HG02884 (cell line): ENCODE data around the gene TMEM204.

Experiments
- ATAC-seq: cut with Tn5 transposase; IDR thresholded peaks from one replicate; pipeline ENCODE4 v1.9.1; 2021; ENCODE audit warnings: mild to moderate bottlenecking, moderate library complexity; ENCODE audit not compliant: unreplicated experiment

Gene TMEM204

DNA sequence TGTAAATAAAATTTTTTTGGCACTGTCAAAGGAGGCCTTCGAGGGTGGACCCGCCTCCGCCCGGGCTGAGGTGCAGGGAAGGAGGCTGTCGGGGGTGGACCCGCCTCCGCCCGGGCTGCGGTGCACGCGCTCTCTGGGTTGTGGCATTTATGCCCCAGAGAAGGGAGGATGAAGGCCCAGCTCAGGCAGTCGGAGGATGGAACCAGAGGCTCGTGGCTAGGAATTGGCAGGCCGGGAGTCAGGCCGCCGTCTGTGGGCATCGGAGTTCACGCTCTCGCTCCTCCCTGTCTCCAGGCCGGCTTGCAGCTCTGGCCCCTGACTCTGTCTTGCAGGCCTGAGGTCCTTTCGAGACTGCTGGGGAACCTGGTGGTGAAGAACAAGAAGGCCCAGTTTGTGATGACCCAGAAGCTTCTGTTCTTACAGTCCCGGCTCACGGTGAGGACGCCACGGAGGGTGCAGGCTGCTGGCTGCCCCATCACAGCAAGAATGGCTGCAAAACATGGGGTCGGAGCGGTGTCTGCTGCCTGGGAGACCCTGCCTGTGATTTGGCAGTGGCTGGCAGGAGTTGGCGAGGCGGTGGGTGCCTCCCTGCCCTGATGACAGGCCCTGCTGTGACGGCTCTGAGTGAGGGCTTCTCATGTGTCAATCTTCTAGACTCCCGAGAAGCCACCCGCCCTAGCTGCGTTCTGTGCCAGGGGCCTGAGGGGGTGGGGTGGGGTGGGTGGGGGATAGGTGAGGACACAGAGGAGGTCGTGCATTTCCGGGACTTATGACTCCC, 34.4 kb upstream of the TMEM204 start:
- ATAC-seq, result no peak

DNA sequence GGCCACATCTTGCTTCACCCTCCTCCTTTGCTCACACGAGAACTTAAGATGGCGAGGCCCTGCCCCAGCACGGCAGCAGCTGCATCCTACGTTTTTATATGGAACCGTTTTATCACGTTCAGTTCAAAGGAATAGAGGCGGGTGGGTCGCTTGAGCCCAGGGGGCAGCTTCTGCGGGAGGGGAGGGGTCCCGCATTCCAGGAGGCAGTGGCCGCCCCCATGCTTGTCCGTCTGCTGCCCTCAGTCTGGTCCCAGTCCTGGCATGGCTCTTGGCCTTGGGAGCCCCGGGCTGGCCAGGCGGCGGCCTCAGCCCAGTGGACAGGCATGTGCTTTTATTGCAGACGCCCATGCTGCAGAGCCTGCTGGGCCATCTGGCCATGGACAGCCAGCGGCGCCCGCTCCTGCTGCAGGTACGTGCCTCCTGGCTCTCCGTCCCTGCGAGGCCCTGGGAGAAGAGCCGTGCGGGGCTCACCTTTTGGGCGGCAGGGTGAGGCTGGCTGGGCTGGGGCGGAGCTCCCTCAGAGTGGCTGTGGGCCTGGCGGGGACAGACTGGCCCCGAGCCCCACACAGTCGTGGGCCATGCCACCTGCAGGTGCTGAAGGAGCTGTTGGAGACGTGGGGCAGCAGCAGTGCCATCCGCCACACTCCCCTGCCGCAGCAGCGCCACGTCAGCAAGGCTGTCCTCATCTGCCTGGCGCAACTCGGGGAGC, 33.6 kb upstream of the TMEM204 start:
- no peak for ATAC-seq

DNA sequence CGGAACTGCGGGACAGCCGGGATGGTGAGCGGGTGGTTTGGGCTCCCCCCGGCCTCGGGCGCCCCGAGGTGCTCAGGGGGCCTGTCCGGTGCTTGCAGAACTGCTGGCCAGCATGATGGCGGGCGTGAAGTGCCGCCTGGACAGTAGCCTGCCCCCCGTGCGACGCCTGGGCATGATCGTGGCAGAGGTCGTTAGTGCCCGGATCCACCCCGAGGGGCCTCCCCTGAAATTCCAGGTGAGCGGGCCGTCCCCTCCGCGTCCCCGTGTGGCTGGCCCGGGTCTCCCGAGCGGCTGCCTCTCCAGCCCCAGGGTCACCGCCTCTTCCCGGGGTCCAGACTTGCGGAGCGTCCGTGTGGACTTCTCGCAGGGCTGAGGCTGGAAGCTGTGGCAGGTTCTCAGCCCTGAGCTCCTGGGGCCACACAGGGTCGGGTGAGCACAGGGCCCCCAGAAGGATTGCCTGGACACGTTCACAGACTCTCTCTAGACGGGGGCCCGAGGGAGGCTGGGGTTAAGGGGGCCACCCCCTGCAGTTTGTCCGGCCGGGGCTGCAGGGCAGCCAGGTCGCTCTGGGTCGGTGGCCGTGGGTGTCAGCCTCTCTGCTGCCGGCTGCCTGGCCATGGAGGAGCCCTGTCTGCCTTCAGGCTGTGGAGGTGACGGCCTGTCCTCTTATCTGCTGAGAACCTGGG, 32.9 kb upstream of the TMEM204 start:
- ATAC-seq, result no peak

DNA sequence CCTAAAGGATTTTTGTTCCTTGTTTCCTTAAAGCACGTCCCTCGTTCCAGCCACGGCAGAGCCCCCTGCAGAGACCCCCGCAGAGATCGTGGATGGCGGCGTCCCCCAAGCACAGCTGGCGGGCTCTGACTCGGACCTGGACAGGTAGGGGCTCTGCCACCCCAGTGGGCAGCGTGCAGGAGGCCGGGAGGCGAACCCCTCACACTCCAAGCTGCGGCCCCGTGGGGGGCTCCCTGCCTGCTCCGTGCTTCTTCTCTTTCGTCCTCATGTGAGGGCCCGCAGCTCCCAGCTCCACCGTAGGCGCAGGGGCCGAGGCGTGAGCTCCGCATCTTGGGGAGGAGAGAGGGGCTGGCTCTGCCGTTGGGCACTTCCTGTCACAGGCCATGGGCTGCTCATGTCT, 31.8 kb upstream of the TMEM204 start:
- no peak for ATAC-seq

DNA sequence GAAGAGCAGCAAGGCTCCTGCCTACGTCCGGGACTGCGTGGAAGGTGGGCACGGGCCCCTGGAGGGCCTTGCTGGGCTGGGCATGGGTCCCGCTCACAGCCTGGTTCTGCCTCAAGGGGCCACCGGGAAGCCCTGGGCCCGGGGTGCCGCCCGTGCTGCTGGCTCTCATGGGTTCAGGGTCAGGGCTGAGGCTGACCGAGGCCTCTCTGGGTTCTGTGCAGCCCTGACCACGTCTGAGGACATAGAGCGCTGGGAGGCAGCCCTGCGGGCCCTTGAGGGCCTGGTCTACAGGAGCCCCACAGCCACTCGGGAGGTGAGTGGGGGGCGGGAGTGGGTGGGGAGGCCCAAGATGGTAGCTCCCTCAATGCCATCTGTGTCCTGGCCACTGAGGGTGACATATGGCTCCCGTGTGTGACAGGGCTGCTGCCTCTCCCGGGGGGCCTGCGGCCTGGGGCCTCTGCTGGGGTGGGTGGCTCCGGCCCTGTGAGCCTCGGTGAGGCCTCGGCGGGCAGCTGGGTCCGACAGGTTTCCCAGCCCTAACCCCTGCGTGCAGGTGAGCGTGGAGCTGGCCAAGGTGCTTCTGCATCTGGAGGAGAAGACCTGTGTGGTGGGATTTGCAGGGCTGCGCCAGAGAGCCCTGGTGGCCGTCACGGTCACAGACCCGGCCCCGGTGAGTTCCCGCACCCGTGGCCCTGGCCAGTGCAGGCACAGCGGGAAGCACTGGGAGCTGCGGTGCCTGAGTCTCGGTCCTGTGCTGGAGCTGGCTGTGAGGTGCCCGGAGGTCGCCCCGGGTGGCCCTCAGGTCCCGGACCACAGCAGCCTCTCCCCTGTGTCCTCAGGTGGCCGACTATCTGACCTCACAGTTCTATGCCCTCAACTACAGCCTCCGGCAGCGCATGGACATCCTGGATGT, 31.1 kb upstream of the TMEM204 start:
- no peak for ATAC-seq

DNA sequence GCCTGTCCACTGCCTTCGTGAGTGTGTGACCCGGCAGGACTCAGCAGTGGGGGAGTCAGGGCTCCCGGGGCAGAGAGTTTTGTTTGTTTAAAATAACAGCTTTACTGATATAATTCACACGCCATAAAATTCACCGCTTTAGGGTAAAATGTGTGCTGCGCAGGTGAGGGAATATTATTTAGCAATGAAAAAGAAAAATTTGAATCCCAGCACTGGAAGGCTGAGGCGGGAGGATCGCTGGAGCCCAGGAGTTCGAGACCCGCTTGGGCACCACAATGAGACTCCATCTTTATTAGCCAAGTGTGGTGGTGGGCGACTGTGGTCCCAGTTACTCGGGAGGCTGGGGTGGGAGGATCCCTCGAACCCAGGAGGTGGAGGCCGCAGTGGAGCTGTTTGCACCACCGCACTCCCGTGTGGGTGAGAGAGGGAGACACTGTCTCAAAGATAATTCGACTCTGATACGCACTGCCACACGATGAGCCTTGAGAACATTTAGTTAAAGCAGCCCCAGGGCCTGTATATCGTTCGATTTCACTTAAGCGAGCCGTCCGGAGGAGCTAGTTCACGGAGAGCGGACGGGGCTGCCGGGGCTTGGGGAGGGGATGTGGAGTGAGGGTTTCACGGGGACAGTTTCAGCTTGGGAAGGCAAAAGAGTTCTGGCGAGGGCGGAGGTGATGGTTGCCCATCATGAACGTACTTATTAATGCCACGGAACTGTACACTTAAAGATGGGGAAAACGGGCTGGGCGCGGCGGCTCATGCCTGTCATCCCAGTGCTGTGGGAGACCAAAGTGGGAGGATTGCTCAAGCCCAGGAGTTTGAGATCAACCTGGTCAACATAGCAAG, 30.1 kb upstream of the TMEM204 start:
- no peak for ATAC-seq

DNA sequence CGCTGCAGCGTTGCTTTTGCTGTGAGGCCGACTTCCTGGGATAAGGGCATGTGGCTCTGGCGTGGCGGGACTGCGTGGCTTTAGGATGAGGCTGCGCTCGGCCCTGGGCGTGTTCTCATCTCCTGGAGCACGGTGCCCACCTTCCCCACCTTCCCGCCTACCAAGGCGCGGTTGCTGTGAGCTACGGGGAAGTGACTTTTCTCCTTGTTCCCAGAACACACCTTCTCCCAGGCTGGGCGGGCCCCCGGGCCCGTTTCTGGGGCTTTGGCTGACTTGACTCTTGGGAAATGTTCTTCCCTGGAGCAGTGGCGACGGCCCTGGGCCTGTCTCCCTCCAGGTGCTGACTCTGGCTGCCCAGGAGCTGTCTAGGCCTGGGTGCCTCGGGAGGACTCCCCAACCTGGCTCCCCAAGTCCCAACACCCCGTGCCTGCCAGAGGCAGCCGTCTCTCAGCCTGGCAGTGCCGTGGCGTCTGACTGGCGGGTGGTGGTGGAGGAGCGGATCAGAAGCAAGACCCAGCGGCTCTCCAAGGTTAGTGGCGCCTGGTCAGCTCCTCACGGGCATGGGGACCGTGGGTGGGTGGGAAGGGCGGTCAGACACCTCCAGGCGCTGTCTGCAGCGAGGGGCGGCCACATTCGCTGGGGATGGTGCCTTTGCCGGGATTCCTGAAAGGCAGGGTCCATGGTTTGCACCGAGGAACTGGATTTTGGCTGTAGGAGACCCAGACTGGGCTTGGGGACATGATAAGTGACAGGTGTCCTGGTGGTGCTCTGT, 28.2 kb upstream of the TMEM204 start:
- no peak for ATAC-seq

DNA sequence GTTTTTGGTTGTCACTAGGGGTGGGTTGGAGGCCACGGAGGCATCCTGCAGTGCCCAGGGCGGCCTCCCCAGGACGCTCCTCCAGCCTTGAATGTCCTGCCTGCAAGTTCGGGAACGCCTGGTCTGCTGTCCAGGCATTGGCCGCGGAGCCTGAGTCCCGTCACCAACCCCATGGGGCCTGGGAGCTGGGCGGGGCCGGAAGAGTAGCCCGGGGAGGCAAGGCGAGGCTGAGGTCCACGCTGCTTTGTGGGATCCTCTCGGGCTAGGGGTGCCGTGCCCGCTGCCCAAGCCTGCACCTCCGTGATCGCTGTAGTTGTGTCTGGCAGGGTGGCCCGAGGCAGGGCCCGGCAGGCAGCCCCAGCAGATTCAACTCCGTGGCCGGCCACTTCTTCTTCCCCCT, 27.6 kb upstream of the TMEM204 start:
- ATAC-seq, result no peak

DNA sequence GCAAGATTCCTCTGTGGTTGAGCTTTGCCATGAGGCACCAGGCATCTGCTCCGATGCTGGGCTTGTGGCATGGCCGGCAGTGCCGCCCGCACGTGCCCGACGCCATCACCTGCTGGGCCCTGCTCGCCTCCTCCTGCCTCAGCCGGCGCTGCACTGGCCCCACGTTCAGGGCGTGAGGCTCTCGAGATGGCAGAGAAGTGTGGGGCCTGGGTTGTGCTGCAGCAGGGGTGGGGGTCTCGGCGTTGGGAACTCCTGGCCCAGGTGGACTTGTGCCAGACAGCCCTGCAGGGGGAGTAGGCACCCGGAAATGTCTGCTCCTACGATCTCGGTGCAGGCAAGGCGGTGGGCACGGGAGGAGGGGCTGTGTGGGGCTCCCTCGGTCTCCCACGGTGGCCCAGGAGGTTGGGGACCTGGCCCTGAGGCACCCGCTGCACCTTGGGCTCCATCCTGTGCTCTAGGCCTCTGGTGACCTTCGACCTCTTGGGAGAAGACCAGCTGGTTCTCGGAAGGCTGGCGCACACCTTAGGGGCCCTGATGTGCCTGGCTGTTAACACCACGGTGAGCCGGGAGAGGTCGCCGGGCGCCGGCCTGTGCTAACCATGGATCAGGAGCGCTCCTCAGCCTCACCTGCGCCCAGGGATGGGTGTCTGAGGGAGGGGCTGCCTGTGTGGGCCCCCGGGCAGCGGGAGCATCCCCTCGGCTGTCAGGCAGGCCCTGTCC, 26.8 kb upstream of the TMEM204 start:
- no peak for ATAC-seq

DNA sequence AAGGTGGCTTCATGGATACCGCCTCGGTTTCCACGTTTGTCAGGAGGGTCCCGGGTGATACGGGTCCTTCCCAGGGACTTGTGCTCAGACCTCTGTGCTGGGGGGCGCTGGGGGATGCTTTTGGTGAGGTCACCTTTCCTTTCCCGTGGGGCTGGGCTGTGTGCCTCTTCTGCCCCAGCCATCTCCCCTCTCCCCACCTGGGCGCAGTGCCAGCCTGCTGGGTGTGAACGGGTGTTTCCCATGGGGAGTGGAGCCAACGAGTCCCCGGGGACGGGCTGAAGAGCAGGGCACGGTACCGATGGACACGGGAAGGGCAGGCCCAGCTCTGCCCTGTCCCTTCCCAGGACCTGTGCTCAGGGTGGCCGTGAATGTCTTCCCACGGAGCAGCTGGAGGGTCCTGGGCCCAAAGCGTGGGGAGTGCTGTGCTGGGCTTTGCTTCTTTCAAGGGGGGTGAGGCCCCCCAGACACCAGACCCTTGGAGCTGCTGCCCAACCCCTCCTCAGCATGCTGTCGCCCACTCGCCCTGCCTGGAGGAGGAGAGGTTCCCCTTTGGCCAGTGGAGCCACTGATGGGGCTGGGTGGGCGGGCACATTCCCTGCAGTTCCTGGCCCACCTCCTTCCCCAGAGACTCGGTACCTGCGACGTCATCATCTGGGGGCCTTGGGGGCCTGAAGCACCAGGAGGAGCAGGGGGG, 24.8 kb upstream of the TMEM204 start:
- ATAC-seq, result no peak

DNA sequence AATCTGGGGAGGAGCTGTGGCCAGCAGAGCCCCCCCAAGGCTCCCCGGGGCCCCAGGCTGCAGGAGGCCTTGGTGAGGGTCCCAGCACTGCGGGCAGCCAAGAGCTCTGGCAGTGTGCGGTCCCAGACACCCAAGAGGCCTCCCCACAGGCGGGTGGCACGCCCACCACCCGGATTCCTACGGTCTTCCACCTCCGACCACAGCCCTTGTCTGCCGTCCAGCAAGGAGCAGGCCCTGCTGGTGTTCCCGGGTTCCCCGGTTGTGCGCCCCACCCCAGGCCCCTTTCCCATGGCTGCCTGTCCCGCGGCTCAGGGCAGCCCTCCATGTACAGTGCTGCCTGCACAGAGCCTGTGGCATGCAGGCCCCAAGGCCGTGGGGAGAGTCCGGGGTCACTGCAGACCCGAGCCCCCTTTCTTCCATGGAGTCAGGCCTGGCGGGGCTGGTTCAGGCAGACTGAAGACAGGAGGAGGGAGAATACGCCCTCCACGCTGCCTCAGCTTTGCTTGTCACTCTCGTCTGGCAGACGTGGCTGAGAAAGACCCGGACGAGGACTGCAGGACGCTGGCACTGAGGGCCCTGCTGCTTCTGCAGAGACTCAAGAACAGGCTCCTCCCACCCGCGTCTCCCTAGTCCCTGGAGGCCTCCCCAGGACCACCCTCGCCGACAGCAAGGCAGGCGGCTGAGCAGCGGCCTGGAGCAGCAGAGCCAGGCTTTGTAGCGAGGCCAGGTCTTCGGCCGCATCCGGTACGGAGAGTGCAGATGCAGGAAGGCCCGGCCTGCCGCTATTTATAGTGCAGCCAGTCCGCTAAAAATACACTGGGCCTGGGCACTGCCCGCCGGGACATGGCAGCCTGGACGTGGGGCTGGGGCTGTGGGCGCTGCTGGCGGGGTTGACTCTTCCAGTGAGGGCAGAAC, 23.9 kb upstream of the TMEM204 start:
- no peak for ATAC-seq

DNA sequence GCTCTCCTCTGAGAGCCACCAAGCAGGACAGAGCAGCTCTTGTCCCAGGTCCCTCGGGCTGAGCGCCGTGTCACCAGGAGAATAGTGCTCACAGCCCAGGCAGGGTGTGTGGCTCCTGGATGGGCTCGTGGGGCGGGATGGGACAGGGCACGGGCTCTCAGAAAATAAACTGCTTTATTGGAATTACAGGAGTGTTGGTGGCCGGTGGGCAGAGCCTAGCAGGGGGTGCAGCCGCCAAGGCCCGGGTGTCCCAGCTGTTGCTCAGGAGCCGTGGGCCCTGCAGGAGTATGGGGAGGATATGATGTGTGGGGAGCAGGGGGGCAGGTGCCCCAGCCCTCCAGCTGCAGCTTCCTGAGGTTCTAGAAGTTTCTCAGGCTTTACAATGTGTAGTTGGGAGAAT, 23.2 kb upstream of the TMEM204 start:
- no peak for ATAC-seq

DNA sequence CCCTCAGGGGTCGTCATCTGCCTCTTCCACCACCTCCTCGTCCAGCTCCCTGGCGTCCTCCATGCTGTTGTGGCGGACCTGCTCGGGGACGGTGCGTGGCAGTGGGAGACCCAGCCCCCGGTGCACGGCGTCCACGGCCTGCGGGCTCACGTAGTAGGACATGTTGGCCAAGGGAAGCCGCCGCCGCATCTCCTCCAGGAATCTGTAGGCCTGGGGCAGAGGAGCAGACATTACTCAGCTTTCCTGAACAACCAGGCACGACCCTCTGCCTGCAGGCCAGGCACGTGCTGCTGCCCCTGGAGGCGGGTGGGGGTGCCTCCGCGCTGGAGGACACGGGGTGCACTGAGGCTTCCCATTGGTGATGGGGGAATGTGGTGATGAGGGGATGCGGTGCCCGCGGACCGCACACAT, 22.5 kb upstream of the TMEM204 start:
- ATAC-seq, result no peak

DNA sequence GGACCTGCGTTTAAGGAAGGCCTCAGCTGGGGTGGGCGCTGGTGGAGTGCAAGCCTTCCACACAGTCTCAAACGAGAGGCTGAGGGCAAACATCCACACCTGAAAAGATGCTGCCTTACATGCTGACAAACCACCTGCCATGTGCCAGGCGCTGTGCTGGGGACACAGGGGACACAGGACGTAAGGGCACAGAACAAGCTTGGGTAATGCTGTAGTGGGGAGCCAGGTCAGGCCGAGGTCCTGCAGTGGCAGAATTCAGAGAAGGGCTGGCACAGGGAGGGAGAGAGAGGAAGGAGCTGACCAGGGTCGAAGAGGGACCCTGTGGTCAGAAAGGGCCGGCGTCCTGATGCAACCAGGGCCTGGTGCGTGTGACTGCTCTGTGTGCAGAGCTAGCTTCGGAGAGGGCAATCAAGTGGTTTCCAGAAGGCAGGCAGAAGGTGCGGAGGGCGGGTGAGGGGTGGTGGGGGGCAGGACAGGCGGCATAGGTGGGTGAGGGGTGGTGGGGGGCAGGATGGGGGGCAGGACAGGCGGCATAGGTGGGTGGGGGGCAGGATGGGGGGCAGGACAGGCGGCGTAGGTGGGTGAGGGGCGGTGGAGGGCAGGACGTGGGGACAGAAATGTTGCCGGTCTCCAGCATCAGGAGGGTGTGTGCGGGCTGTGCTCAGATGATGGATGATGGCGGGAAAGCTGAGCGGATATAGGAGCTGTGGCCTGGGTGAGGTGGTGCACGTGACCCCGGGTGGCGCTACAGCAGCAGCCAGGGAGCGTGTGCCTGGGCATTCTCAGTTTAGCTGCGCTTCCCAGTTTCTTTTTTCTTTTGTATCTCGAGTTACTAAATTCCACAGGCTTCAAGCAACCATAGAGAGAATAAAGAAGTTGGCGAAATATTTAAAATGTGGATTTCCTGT, 21.6 kb upstream of the TMEM204 start:
- no peak for ATAC-seq

DNA sequence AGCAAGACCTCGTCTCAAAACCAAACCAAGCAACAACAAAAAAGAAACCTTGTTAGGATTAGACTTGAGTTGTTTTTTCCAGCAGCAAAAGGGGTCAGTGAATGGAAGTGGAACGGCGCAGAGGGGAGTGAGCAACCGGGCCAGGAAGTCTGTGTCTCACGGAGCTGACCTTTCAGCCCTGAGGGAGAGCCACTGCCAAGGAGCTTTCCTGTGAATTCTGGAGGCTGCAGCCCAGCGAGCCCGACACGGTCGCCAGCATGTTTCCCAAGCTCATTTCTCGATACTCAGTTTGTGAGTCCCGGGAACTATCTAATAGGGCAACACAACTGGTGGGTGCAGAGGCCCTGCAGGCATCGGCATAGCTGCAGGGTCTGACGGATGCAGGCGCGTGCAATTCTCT, 20.7 kb upstream of the TMEM204 start:
- ATAC-seq, result no peak

DNA sequence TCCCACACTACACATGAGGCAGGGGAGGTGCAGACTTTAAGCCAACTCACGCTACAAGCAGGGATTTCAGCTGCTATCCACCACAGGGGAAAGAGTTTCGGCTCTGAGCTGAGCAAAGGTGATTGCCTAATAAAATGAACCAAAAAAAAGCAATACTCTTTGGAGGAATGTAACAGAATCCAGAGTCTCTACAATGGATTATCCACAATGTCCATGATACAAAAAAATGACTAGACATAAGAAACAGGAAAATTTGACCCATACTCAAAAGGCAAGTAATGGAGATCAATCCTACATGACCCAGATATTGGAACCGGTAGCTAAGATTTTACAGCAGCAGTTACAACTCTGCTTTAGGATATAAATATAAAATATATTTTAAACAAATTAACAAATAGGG, 19.0 kb upstream of the TMEM204 start:
- no peak for ATAC-seq
